CD14-positive monocyte (primary cell): ENCODE data around the gene PTOV1. TPM values are rescaled to one million over a fixed set of nuclear protein-coding genes. Genes with fewer than 3 reads are reported as not detected.
A peak's percentile ranks its signal among the peaks of the same experiment; 100 is the strongest.

Source experiments
- DNase-seq, 3 donors: peaks; one replicate each; pipeline ENCODE4 v3.0.0-alpha.2; 2011 to 2022
- H2AFZ ChIP-seq: 2 replicates; pipeline ENCODE4 v1.6.0; 2012; ENCODE audit warnings: mild to moderate bottlenecking, low read depth, low read length, inconsistent platforms; ENCODE audit not compliant: insufficient read depth, poor library complexity, severe bottlenecking
- H3K27ac ChIP-seq, 2 donors: 1 replicate in 1 of 2; 2 replicates in 1 of 2; pipeline ENCODE4 v1.5.1; 2012 to 2013; ENCODE audit warnings: low read length in 2 of 2, control low read depth in 1 of 2, inconsistent platforms in 1 of 2, low read depth in 1 of 2, mild to moderate bottlenecking in 1 of 2
- H3K27me3 ChIP-seq, 2 donors: one replicate each; pipeline versions ENCODE4 v1.6.0 to v1.6.1; 2011 to 2013; ENCODE audit warnings: low read length in 2 of 2; ENCODE audit not compliant: control insufficient read depth in 2 of 2, insufficient read depth in 2 of 2
- H3K36me3 ChIP-seq, 2 donors: replicated peaks in 1 of 2; 1 replicate in 1 of 2; 2 replicates in 1 of 2; pipeline versions ENCODE4 v1.5.1 to v1.6.1; 2012 to 2013; ENCODE audit warnings: low read length in 2 of 2, control low read depth in 1 of 2, inconsistent platforms in 1 of 2, mild to moderate bottlenecking in 1 of 2; ENCODE audit not compliant: insufficient read depth in 2 of 2, control insufficient read depth in 1 of 2
- H3K4me1 ChIP-seq, 2 donors: 1 replicate in 1 of 2; 2 replicates in 1 of 2; pipeline versions ENCODE4 v1.5.1 to v1.6.1; 2012 to 2013; ENCODE audit warnings: low read length in 2 of 2, control low read depth in 1 of 2, inconsistent platforms in 1 of 2, mild to moderate bottlenecking in 1 of 2, moderate library complexity in 1 of 2; ENCODE audit not compliant: insufficient read depth in 2 of 2, control insufficient read depth in 1 of 2
- H3K4me2 ChIP-seq: replicated peaks from 2 replicates; pipeline ENCODE3; 2012; ENCODE audit warnings: low read length, moderate library complexity, mild to moderate bottlenecking; ENCODE audit not compliant: poor library complexity, severe bottlenecking; ENCODE audit errors: extremely low read depth
- H3K4me3 ChIP-seq, 3 experiments: fragments of 200-600 bp in 1 of 3; sonication (generic) in 1 of 3; replicated peaks in 1 of 3; 1 replicate in 2 of 3; 2 replicates in 1 of 3; pipeline ENCODE4 v1.5.1; 2011 to 2013; ENCODE audit warnings: low read length in 3 of 3, mild to moderate bottlenecking in 3 of 3, control low read depth in 2 of 3, low read depth in 2 of 3, inconsistent platforms in 1 of 3, moderate library complexity in 1 of 3
- H3K79me2 ChIP-seq: 2 replicates; pipeline ENCODE4 v1.6.0; 2012; ENCODE audit warnings: mild to moderate bottlenecking, control low read depth, inconsistent platforms, low read length, moderate library complexity; ENCODE audit not compliant: insufficient read depth
- H3K9ac ChIP-seq: 2 replicates; pipeline ENCODE4 v1.6.0; 2017; ENCODE audit warnings: low read length, mild to moderate bottlenecking; ENCODE audit not compliant: insufficient read depth, poor library complexity, severe bottlenecking
- H3K9me3 ChIP-seq, 2 donors: replicated peaks in 1 of 2; 1 replicate in 1 of 2; 2 replicates in 1 of 2; pipeline versions ENCODE4 v1.5.1 to v1.6.1; 2012 to 2013; ENCODE audit warnings: low read length in 2 of 2, control low read depth in 1 of 2; ENCODE audit not compliant: control insufficient read depth in 1 of 2, insufficient read depth in 1 of 2
- H4K20me1 ChIP-seq: 2 replicates; pipeline ENCODE4 v1.6.0; 2012; ENCODE audit warnings: mild to moderate bottlenecking, low read length, control low read depth, moderate library complexity; ENCODE audit not compliant: insufficient read depth
- H3K27ac Mint-ChIP-seq, 7 donors: one replicate each; pipeline ENCODE4 v1.8.0; 2020; ENCODE audit warnings: mild to moderate bottlenecking in 7 of 7, mixed read lengths in 7 of 7, moderate library complexity in 6 of 7, inconsistent platforms in 2 of 7
- H3K27me3 Mint-ChIP-seq, 3 donors: one replicate each; pipeline ENCODE4 v1.8.0; 2021 to 2022; ENCODE audit warnings: low read depth in 3 of 3, mild to moderate bottlenecking in 3 of 3, mixed read lengths in 3 of 3, moderate library complexity in 3 of 3, inconsistent platforms in 1 of 3
- H3K36me3 Mint-ChIP-seq, 2 donors: one replicate each; pipeline ENCODE4 v1.8.0; 2020; ENCODE audit warnings: mixed read lengths in 2 of 2, inconsistent platforms in 1 of 2, mild to moderate bottlenecking in 1 of 2
- H3K4me1 Mint-ChIP-seq: one replicate; pipeline ENCODE4 v1.8.0; 2020; ENCODE audit warnings: mild to moderate bottlenecking, mixed read lengths
- H3K4me3 Mint-ChIP-seq, 2 donors: one replicate each; pipeline ENCODE4 v1.8.0; 2020; ENCODE audit warnings: mild to moderate bottlenecking in 2 of 2, mixed read lengths in 2 of 2, moderate library complexity in 1 of 2
- H3K9me3 Mint-ChIP-seq, 7 donors: one replicate each; pipeline ENCODE4 v1.8.0; 2020 to 2022; ENCODE audit warnings: mixed read lengths in 7 of 7, mild to moderate bottlenecking in 6 of 7, moderate library complexity in 6 of 7, inconsistent platforms in 2 of 7
- WGBS: methylation state at CpG from one replicate; pipeline ENCODE4 v1.1.5; 2013; ENCODE audit warnings: missing lambda C conversion rate; ENCODE audit not compliant: insufficient coverage; 5-methylcytosine and 5-hydroxymethylcytosine counted together
- intact Hi-C, 2 donors: fragments of 100-400 bp; cut with micrococcal nuclease; formaldehyde crosslinking; loops; one replicate each; pipeline versions ENCODE4 v1.15.0 to v1.15.1; 2023
- polyA plus RNA-seq, 3 donors: library from polyadenylated mRNA; depleted of rRNA in 1 of 3; unstranded in 2 of 3; stranded (reverse) in 1 of 3; fragments of 300-500 nt in 2 of 3; fragments of >200 nt in 1 of 3; fragmentation: Illumina TruSeq in 2 of 3; gene quantifications; 1 replicate in 2 of 3; 2 replicates in 1 of 3; pipeline ENCODE4 v1.2.3, GENCODE V29; 2012 to 2021
- TF ChIP-seq, protein P1 (sequence below): fragments of 200-600 bp; IDR thresholded peaks from one replicate; pipeline ENCODE4 v1.8.0; 2022; ENCODE audit warnings: antibody characterized with exemption, mild to moderate bottlenecking

Gene PTOV1
- polyA plus RNA-seq, 3 donors, result 18.3 to 67.9 (median 31.2) TPM

DNA sequence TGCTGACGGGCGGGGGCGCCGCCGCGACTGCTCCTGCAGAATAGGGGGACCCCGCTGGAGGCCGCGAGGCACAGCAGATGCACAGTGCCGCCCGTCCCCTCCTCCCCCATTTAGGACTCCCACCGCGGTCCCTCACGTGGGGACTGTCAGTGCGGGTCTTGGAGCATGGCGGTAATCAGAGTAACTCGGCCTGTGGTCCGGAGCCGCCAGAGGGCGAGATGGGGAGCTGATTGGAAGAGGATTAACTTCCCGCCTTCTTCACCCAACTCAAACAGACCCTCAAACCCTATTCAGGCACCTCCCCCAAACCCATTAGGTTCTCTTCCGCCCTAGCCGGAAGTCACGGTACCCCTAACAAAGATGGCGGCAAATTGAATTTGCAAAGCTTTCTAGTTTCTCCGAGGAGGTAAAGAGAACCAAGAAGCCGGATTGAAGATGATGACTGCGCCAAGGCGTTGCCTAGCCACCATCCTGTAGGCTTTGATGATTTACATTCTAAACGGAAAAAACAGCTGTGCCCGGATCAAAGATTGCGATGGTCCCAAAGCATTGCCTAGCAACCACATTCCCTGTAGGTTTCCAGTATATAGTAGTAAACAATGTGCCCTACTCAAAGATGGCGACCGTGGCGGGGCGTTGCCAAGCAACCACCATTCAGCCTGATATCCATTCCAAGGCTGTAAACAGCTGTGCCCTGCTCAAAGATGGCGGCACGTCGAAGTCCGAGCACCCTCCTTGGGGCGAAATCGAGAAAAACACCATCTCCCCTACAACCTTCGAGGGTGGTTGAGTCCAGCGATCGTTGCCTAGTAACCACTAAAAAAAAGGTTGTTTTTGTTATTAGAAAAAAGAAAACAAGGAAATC, 37.7 kb upstream of the PTOV1 start, which contains the start of gene FUZ:
FUZ (minus strand) TSS at position 296 of the 865 bp plus-strand sequence; CDS start at position 110, 186 bp downstream.
- peaks cover 32% of the 10 kb centered on the region for H3K4me1 Mint-ChIP-seq
- no peaks in the 10 kb centered on the region for H3K27me3 ChIP-seq
- peaks cover 0 to 8% (median 4%) of the 10 kb centered on the region in 3 donors for H3K27me3 Mint-ChIP-seq

DNA sequence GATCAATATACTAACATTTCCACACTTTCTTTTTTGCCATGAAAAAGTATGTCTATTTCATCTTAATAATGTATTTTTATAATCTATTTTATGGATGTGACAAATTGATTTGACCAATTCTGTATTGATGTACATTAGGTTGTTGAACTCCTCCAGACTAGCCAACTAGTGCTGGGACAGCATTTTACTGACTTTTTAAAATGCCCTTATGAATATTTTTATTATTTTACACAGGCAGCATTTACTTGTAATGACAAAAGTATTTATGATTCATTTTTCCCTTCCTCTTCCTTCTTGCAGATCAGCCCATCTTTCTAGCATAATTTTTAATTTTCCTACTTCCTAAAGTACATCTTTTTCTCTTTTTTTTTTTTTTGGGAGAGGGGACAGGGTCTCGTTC, 36.9 kb upstream of the PTOV1 start:
- Histone ChIP-seq H3K36me3 (no peaks in the 10 kb centered on the region), H3K79me2 (peaks cover 8% of the 10 kb centered on the region), H3K9me3 (no peaks in the 10 kb centered on the region), H3K27me3 (no peaks in the 10 kb centered on the region), H3K27ac (peak overlapping the region in 1 of 2 donors; percentile 86), H3K4me2 (peak overlapping the region; percentile 83), H4K20me1 (peaks cover 6% of the 10 kb centered on the region), H3K4me1 (peaks cover 34 to 41% of the 10 kb centered on the region in 2 donors), H3K9ac (no peak overlapping the region), H2AFZ (no peak overlapping the region), H3K4me3 (peak overlapping the region in 1 of 3 experiments; percentile 84)
- intact Hi-C loops, result loop anchor here in 1 of 2 donors (5.0 kb wide), 1 partner anchor 53 kb away; the partner anchor contains the start of gene PNKP
- Mint-ChIP-seq H3K9me3 (no peaks in the 10 kb centered on the region), H3K36me3 (peaks cover 0 to 2% of the 10 kb centered on the region in 2 donors), H3K4me3 (no peak overlapping the region), H3K27ac (peak overlapping the region in 6 of 7 donors; percentile 75 to 98 (median 94)), H3K27me3 (peaks cover 0 to 8% (median 4%) of the 10 kb centered on the region in 3 donors), H3K4me1 (peaks cover 28% of the 10 kb centered on the region)
- WGBS, result no CpG with 5 or more reads among the region's 1 CpG
- TF ChIP-seq, protein P1, sequence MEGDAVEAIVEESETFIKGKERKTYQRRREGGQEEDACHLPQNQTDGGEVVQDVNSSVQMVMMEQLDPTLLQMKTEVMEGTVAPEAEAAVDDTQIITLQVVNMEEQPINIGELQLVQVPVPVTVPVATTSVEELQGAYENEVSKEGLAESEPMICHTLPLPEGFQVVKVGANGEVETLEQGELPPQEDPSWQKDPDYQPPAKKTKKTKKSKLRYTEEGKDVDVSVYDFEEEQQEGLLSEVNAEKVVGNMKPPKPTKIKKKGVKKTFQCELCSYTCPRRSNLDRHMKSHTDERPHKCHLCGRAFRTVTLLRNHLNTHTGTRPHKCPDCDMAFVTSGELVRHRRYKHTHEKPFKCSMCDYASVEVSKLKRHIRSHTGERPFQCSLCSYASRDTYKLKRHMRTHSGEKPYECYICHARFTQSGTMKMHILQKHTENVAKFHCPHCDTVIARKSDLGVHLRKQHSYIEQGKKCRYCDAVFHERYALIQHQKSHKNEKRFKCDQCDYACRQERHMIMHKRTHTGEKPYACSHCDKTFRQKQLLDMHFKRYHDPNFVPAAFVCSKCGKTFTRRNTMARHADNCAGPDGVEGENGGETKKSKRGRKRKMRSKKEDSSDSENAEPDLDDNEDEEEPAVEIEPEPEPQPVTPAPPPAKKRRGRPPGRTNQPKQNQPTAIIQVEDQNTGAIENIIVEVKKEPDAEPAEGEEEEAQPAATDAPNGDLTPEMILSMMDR, result no peak
- DNase-seq, result no peak

More for the DNA sequence above, 37.7 kb upstream of the PTOV1 start, which contains the start of gene FUZ:
- TF ChIP-seq, protein P1, result no peak
- Mint-ChIP-seq H3K27ac (peak within 1 kb of the TSS; percentile 87 to 98 (median 98)), H3K9me3 (no peaks in the 10 kb centered on the region), H3K4me3 (peak within 1 kb of the TSS; percentile 88 to 95), H3K36me3 (peaks cover 0 to 2% of the 10 kb centered on the region in 2 donors)
- Histone ChIP-seq H2AFZ (peak within 1 kb of the TSS; percentile 88), H3K4me2 (peak within 1 kb of the TSS; percentile 83), H3K4me3 (peak within 1 kb of the TSS; percentile 69 to 95 (median 84)), H3K79me2 (peaks cover under 1% of the 10 kb centered on the region), H3K4me1 (peaks cover 32 to 42% of the 10 kb centered on the region in 2 donors), H3K27ac (peak within 1 kb of the TSS; percentile 58 to 86), H3K36me3 (no peaks in the 10 kb centered on the region), H3K9ac (peak within 1 kb of the TSS; percentile 59), H3K9me3 (no peaks in the 10 kb centered on the region), H4K20me1 (peaks cover 4% of the 10 kb centered on the region)
- intact Hi-C loops, result loop anchor here (2.0 to 5.0 kb wide), 2 partner anchors 54 to 64 kb away; partner anchors contain the start of genes AKT1S1 (in 1 of the 2), PNKP (in 1 of the 2) and TBC1D17 (in 1 of the 2)
- DNase-seq, result peak; percentile 98 to 99 (median 99)
- 2% methylated on average over 12 of the region's 45 CpGs for WGBS
